H1 (cell line): ENCODE measurements around the gene AKR1D1. TPM values are rescaled to one million over a fixed set of nuclear protein-coding genes. Genes with fewer than 3 reads are reported as not detected.

Experiments
- HDAC2 ChIP-seq, 2 experiments: fragments of 300-600 bp in 1 of 2; sonication (generic) in 1 of 2; IDR thresholded peaks; 2 replicates each; pipeline ENCODE4 v1.6.1; 2011 to 2012; ENCODE audit warnings: low read depth in 2 of 2, low read length in 2 of 2, mild to moderate bottlenecking in 2 of 2, moderate library complexity in 2 of 2, borderline replicate concordance in 1 of 2, inconsistent platforms in 1 of 2
- polyA plus RNA-seq, 7 experiments: library from polyadenylated mRNA; depleted of rRNA in 3 of 7; stranded (reverse) in 5 of 7; unstranded in 2 of 7; fragments of >200 nt in 5 of 7; fragments of 200-250 nt in 2 of 7; gene quantifications; 1 replicate in 5 of 7; 2 replicates in 1 of 7; 4 replicates in 1 of 7; pipeline versions ENCODE4 v1.2.1 to v1.2.3, GENCODE V29; 2011 to 2013; ENCODE audit warnings: missing spikeins in 2 of 7, mixed read lengths in 2 of 7
- total RNA-seq: library from RNA; stranded (reverse); fragmentation: NEBNext Ultra II Directional; extraction: Animal tissue kit (Norgen Biotek cat#: 25700); gene quantifications from 2 replicates; pipeline ENCODE4 v1.2.1, GENCODE V29; 2021

The AKR1D1 gene
- total and polyA plus RNA-seq, 2 of the 8 experiments (the other 6 are each of a cell fraction or from before 2014, with no cell fraction given), result not detected

GRCh38 chr7:138032770-138033169 is 43.5 kb upstream of the AKR1D1 start (continued):
- no peak for TF ChIP-seq HDAC2 (IDR thresholded peaks at IDR 0.05; ENCODE audit: borderline replicate concordance in 1 of 2, low read depth in 2 of 2, low read length in 2 of 2)
